ENCODE results near the gene NPHP4. TPM values are rescaled to one million over a fixed set of nuclear protein-coding genes. Genes with fewer than 3 reads are reported as not detected.

Gene NPHP4
- polyA plus RNA-seq, 4 donors = 6.8 to 17.1 (median 10.8) TPM

- DNase-seq (ENCODE audit: low read depth in 4 of 4, low spot score in 3 of 4) = no peak
These were observed 108.1 kb downstream of the NPHP4 start for GRCh38 chr1:5884110-5884509.

GRCh38 chr1:5883129-5884048 is 108.8 kb downstream of the NPHP4 start:
- DNase-seq (ENCODE audit: low read depth in 4 of 4, low spot score in 3 of 4) = no peak

GRCh38 chr1:5882367-5883128 is 109.7 kb downstream of the NPHP4 start:
- DNase-seq (ENCODE audit: low read depth in 4 of 4, low spot score in 3 of 4) = no peak

GRCh38 chr1:5881526-5882222 is 110.6 kb downstream of the NPHP4 start:
- DNase-seq (ENCODE audit: low read depth in 4 of 4, low spot score in 3 of 4) = no peak

- DNase-seq (ENCODE audit: low read depth in 4 of 4, low spot score in 3 of 4) = no peak
These were observed 111.4 kb downstream of the NPHP4 start for GRCh38 chr1:5880630-5881405.

- DNase-seq (ENCODE audit: low read depth in 4 of 4, low spot score in 3 of 4) = no peak
These were observed 112.8 kb downstream of the NPHP4 start for GRCh38 chr1:5879421-5879820.

- DNase-seq (ENCODE audit: low read depth in 4 of 4, low spot score in 3 of 4) = no peak
These were observed 113.3 kb downstream of the NPHP4 start for GRCh38 chr1:5878971-5879370.

GRCh38 chr1:5877683-5878530 is 114.3 kb downstream of the NPHP4 start:
- DNase-seq (ENCODE audit: low read depth in 4 of 4, low spot score in 3 of 4) = no peak

GRCh38 chr1:5877001-5877400 is 115.2 kb downstream of the NPHP4 start:
- no peak for DNase-seq (ENCODE audit: low read depth in 4 of 4, low spot score in 3 of 4)

GRCh38 chr1:5876094-5876650 is 116.1 kb downstream of the NPHP4 start:
- no peak for DNase-seq (ENCODE audit: low read depth in 4 of 4, low spot score in 3 of 4)

- DNase-seq (ENCODE audit: low read depth in 4 of 4, low spot score in 3 of 4) = no peak
These were observed 116.8 kb downstream of the NPHP4 start for GRCh38 chr1:5875345-5875910.

- no peak for DNase-seq (ENCODE audit: low read depth in 4 of 4, low spot score in 3 of 4)
These were observed 117.7 kb downstream of the NPHP4 start for GRCh38 chr1:5874416-5875110.

- no peak for DNase-seq (ENCODE audit: low read depth in 4 of 4, low spot score in 3 of 4)
These were observed 118.7 kb downstream of the NPHP4 start for GRCh38 chr1:5873556-5873955.

GRCh38 chr1:5872886-5873285 is 119.3 kb downstream of the NPHP4 start:
- no peak for DNase-seq (ENCODE audit: low read depth in 4 of 4, low spot score in 3 of 4)

- DNase-seq (ENCODE audit: low read depth in 4 of 4, low spot score in 3 of 4) = no peak
These were observed 123.2 kb downstream of the NPHP4 start for GRCh38 chr1:5868931-5869500.

GRCh38 chr1:5865774-5866173 is 126.5 kb downstream of the NPHP4 start:
- DNase-seq (ENCODE audit: low read depth in 4 of 4, low spot score in 3 of 4) = no peak

- DNase-seq (ENCODE audit: low read depth in 4 of 4, low spot score in 3 of 4) = no peak
These were observed 127.2 kb downstream of the NPHP4 start for GRCh38 chr1:5865056-5865455.

- no peak for DNase-seq (ENCODE audit: low read depth in 4 of 4, low spot score in 3 of 4)
These were observed 128.0 kb downstream of the NPHP4 start for GRCh38 chr1:5864256-5864655.

All from left renal pelvis (tissue), 4 donors.